Gastroesophageal sphincter (tissue), 4 donors: ENCODE results near the gene CD274. TPM values are rescaled to one million over a fixed set of nuclear protein-coding genes. Genes with fewer than 3 reads are reported as not detected.
"Not testable (repeated sequence)": the region's sequence is repeated elsewhere in the genome, so short reads cannot be mapped to it uniquely, and the experiment has no call there.

Experiments used
- ATAC-seq: fragments of 150-250 bp; one replicate; pipeline ENCODE4 v1.9.1; 2016; ENCODE audit warnings: mild to moderate bottlenecking, moderate library complexity
- H3K27ac ChIP-seq, 4 donors: fragments of 200-600 bp; sonication (generic) in 3 of 4; 1 replicate in 3 of 4; 2 replicates in 1 of 4; pipeline ENCODE4 v1.5.1; 2016 to 2019
- H3K27me3 ChIP-seq: fragments of 200-600 bp; sonication (generic); one replicate; pipeline ENCODE4 v1.5.1; 2019
- H3K36me3 ChIP-seq, 2 donors: fragments of 200-600 bp; sonication (generic); one replicate each; pipeline ENCODE4 v1.5.1; 2019; ENCODE audit warnings: control low read depth in 1 of 2
- H3K4me1 ChIP-seq, 3 donors: fragments of 200-600 bp; sonication (generic); 1 replicate in 2 of 3; 2 replicates in 1 of 3; pipeline ENCODE4 v1.5.1; 2016 to 2019; ENCODE audit warnings: control low read depth in 2 of 3
- H3K4me3 ChIP-seq, 2 donors: fragments of 200-600 bp; sonication (generic); one replicate each; pipeline ENCODE4 v1.5.1; 2019; ENCODE audit warnings: mild to moderate bottlenecking in 1 of 2, moderate library complexity in 1 of 2
- H3K9me3 ChIP-seq, 3 donors: fragments of 200-600 bp; sonication (generic); one replicate each; pipeline ENCODE4 v1.5.1; 2017 to 2019; ENCODE audit warnings: control low read depth in 2 of 3
- CTCF ChIP-seq, 4 experiments: fragments of 200-600 bp in 2 of 4; fragments of 450-650 bp in 2 of 4; sonication (generic) in 1 of 4; IDR thresholded peaks; one replicate each; pipeline ENCODE4 v1.5.1; 2017 to 2019; ENCODE audit warnings: antibody characterized with exemption in 4 of 4, mild to moderate bottlenecking in 2 of 4, moderate library complexity in 2 of 4
- EP300 ChIP-seq: sonication (generic); formaldehyde crosslinking; IDR thresholded peaks from one replicate; pipeline ENCODE4 v1.6.1; 2017; ENCODE audit warnings: antibody characterized with exemption, mild to moderate bottlenecking
- POLR2A ChIP-seq, 2 donors: fragments of 450-650 bp; IDR thresholded peaks; one replicate each; pipeline ENCODE4 v1.6.1; 2017; ENCODE audit warnings: antibody characterized with exemption in 2 of 2, mild to moderate bottlenecking in 2 of 2, moderate library complexity in 1 of 2
- POLR2AphosphoS5 ChIP-seq: sonication (generic); formaldehyde crosslinking; IDR thresholded peaks from one replicate; pipeline ENCODE4 v1.6.1; 2017; ENCODE audit warnings: antibody characterized with exemption
- WGBS, 2 donors: methylation state at CpG; one replicate each; pipeline ENCODE4 v1.1.5; 2018; ENCODE audit warnings: low coverage in 1 of 2; 5-methylcytosine and 5-hydroxymethylcytosine counted together
- total RNA-seq, 4 donors: library from RNA; depleted of rRNA; stranded (reverse); fragments of >200 nt; gene quantifications; one replicate each; pipeline ENCODE4 v1.1.0, GENCODE V29; 2016

CD274 gene
- total RNA-seq, 4 donors from 2014 or later: 0.73 to 3.6 (median 2.7) TPM

GRCh38 chr9:5460157-5460556 is 9.8 kb downstream of the CD274 start:
- 100% methylated on average over 1 of the region's 1 CpG for WGBS, 2 donors
- TF ChIP-seq CTCF (IDR thresholded peaks at IDR 0.05) (no peak), POLR2A (IDR thresholded peaks at IDR 0.05) (no peak), POLR2AphosphoS5 (no peak), EP300 (no peak)
- no peak for ATAC-seq

GRCh38 chr9:5464831-5465330 is 14.5 kb downstream of the CD274 start:
- H3K4me3 ChIP-seq, H3K9me3 ChIP-seq, ATAC-seq, H3K27ac ChIP-seq, H3K27me3 ChIP-seq: not testable (repeated sequence)
- Histone ChIP-seq H3K4me1 (peaks cover 0 to 14% (median 0%) of the 10 kb centered on the region in 3 donors), H3K36me3 (peaks cover 0 to 25% of the 10 kb centered on the region in 2 donors)
- WGBS, 2 donors: 83 to 93% methylated on average over 3 to 4 of the region's 4 CpGs

More at GRCh38 chr9:5460157-5460556, 9.8 kb downstream of the CD274 start:
- Histone ChIP-seq H3K4me3 (no peak overlapping the region), H3K27ac (no peak overlapping the region), H3K36me3 (peaks cover 0 to 34% of the 10 kb centered on the region in 2 donors), H3K27me3 (no peaks in the 10 kb centered on the region), H3K4me1 (no peaks in the 10 kb centered on the region), H3K9me3 (no peaks in the 10 kb centered on the region)

- Histone ChIP-seq H3K27me3 (no peaks in the 10 kb centered on the region), H3K9me3 (no peaks in the 10 kb centered on the region), H3K36me3 (peaks cover 0 to 25% of the 10 kb centered on the region in 2 donors), H3K27ac (no peak overlapping the region), H3K4me3 (no peak overlapping the region), H3K4me1 (peaks cover 0 to 16% (median 0%) of the 10 kb centered on the region in 3 donors)
- TF ChIP-seq POLR2AphosphoS5: no peak
- no peak for TF ChIP-seq POLR2A (IDR thresholded peaks at IDR 0.05)
- no peak for TF ChIP-seq EP300
- no peak for TF ChIP-seq CTCF (IDR thresholded peaks at IDR 0.05)
- WGBS, 2 donors: 75 to 88% methylated on average over 1 of the region's 1 CpG
- ATAC-seq: no peak
Observed at GRCh38 chr9:5466005-5466404, 15.7 kb downstream of the CD274 start.

GRCh38 chr9:5466766-5467165 is 16.4 kb downstream of the CD274 start:
- Histone ChIP-seq H3K36me3 (peaks cover 0 to 25% of the 10 kb centered on the region in 2 donors), H3K9me3 (no peaks in the 10 kb centered on the region), H3K27me3 (no peaks in the 10 kb centered on the region), H3K4me3 (no peak overlapping the region), H3K4me1 (peaks cover 0 to 16% (median 0%) of the 10 kb centered on the region in 3 donors), H3K27ac (no peak overlapping the region)
- TF ChIP-seq POLR2AphosphoS5: no peak
- no peak for TF ChIP-seq EP300
- no peak for ATAC-seq
- WGBS, 2 donors: 49 to 61% methylated on average over 2 of the region's 2 CpGs

GRCh38 chr9:5468850-5469249 is 18.5 kb downstream of the CD274 start:
- no peak for ATAC-seq
- peaks cover 0 to 14% of the 10 kb centered on the region in 2 donors for H3K36me3 ChIP-seq
- no peak overlapping the region for H3K4me3 ChIP-seq
- H3K27me3 ChIP-seq: no peaks in the 10 kb centered on the region
- 18 to 26% methylated on average over 5 of the region's 5 CpGs for WGBS, 2 donors
- TF ChIP-seq CTCF (IDR thresholded peaks at IDR 0.05) (no peak), EP300 (no peak), POLR2A (IDR thresholded peaks at IDR 0.05) (no peak), POLR2AphosphoS5 (no peak)
- no peaks in the 10 kb centered on the region for H3K9me3 ChIP-seq
- no peak overlapping the region for H3K27ac ChIP-seq
- peaks cover 0 to 16% (median 0%) of the 10 kb centered on the region in 3 donors for H3K4me1 ChIP-seq

- 90 to 92% methylated on average over 1 of the region's 1 CpG for WGBS, 2 donors
- H3K4me3 ChIP-seq: no peak overlapping the region
- ATAC-seq: no peak
- peaks cover 0 to 13% of the 10 kb centered on the region in 2 donors for H3K36me3 ChIP-seq
- TF ChIP-seq CTCF (IDR thresholded peaks at IDR 0.05) (no peak), EP300 (no peak), POLR2AphosphoS5 (no peak), POLR2A (IDR thresholded peaks at IDR 0.05) (no peak)
- H3K4me1 ChIP-seq: peaks cover 0 to 16% (median 0%) of the 10 kb centered on the region in 3 donors
- no peaks in the 10 kb centered on the region for H3K9me3 ChIP-seq
- no peaks in the 10 kb centered on the region for H3K27me3 ChIP-seq
- no peak overlapping the region for H3K27ac ChIP-seq
Observed at GRCh38 chr9:5470122-5470521, 19.8 kb downstream of the CD274 start.
